Ascending aorta (tissue), 2 donors: ENCODE results near the gene PCDHGA11. TPM values are rescaled to one million over a fixed set of nuclear protein-coding genes. Genes with fewer than 3 reads are reported as not detected.
"Not testable (repeated sequence)": the region's sequence is repeated elsewhere in the genome, so short reads cannot be mapped to it uniquely, and the experiment has no call there.

Source experiments
- DNase-seq, 2 donors: peaks; one replicate each; pipeline ENCODE4 v3.0.0-alpha.2; 2019; ENCODE audit warnings: low spot score in 2 of 2
- H3K27ac ChIP-seq, 2 donors: fragments of 200-600 bp; sonication (generic); one replicate each; pipeline ENCODE4 v1.5.1; 2016 to 2017; ENCODE audit warnings: mild to moderate bottlenecking in 1 of 2
- H3K27me3 ChIP-seq: fragments of 200-600 bp; sonication (generic); one replicate; pipeline ENCODE4 v1.5.1; 2017
- H3K36me3 ChIP-seq, 2 donors: fragments of 200-600 bp; sonication (generic); one replicate each; pipeline ENCODE4 v1.5.1; 2016
- H3K4me1 ChIP-seq, 2 donors: fragments of 200-600 bp; sonication (generic); one replicate each; pipeline ENCODE4 v1.5.1; 2016 to 2017; ENCODE audit warnings: mild to moderate bottlenecking in 1 of 2
- H3K4me3 ChIP-seq, 2 donors: fragments of 200-600 bp; sonication (generic); one replicate each; pipeline ENCODE4 v1.5.1; 2016 to 2017; ENCODE audit warnings: mild to moderate bottlenecking in 1 of 2
- H3K9me3 ChIP-seq, 2 donors: fragments of 200-600 bp; sonication (generic); one replicate each; pipeline ENCODE4 v1.5.1; 2016
- CTCF ChIP-seq, 3 experiments: fragments of 200-600 bp in 2 of 3; fragments of 450-650 bp in 1 of 3; sonication (generic) in 2 of 3; IDR thresholded peaks; one replicate each; pipeline ENCODE4 v1.5.1; 2016 to 2019; ENCODE audit warnings: antibody characterized with exemption in 3 of 3, mild to moderate bottlenecking in 1 of 3, moderate library complexity in 1 of 3
- intact Hi-C: fragments of 100-400 bp; cut with DNase I; formaldehyde crosslinking; loops from one replicate; pipeline ENCODE4 v1.15.1; 2023
- total RNA-seq: library from RNA; depleted of rRNA; stranded (reverse); fragments of >200 nt; gene quantifications from one replicate; pipeline ENCODE4 v1.1.0, GENCODE V29; 2016

Gene PCDHGA11
- total RNA-seq, 1 donor from 2014 or later: 5.3 TPM

GRCh38 chr5:141409598-141410306 lies 11.1 kb upstream of the PCDHGA11 start:
- TF ChIP-seq CTCF (IDR thresholded peaks at IDR 0.05): no peak
- DNase-seq: no peak
- intact Hi-C loops: loop anchor here (10.0 kb wide), 1 partner anchor 115 kb away; no protein-coding TSS in a partner anchor
- Histone ChIP-seq H3K9me3 (peaks cover 95 to 100% of the 10 kb centered on the region in 2 donors), H3K4me1 (no peaks in the 10 kb centered on the region), H3K4me3 (peak overlapping the region in 1 of 2 donors; percentile 42), H3K36me3 (peaks cover 4 to 6% of the 10 kb centered on the region in 2 donors), H3K27ac (no peak overlapping the region), H3K27me3 (no peaks in the 10 kb centered on the region)

- intact Hi-C loops: no loop called here
- no peak overlapping the region for H3K27ac ChIP-seq
- H3K27me3 ChIP-seq: no peaks in the 10 kb centered on the region
- no peaks in the 10 kb centered on the region for H3K4me1 ChIP-seq
- TF ChIP-seq CTCF (IDR thresholded peaks at IDR 0.05): no peak
- DNase-seq: no peak
- peaks cover 0 to 6% of the 10 kb centered on the region in 2 donors for H3K36me3 ChIP-seq
- H3K9me3 ChIP-seq: peaks cover 95 to 100% of the 10 kb centered on the region in 2 donors
- H3K4me3 ChIP-seq: no peak overlapping the region
These were observed 9.3 kb upstream of the PCDHGA11 start for GRCh38 chr5:141411575-141411974.

GRCh38 chr5:141412854-141413539 lies 7.9 kb upstream of the PCDHGA11 start, which contains the start of gene PCDHGA10:
Gene PCDHGA10, plus strand, starts transcription at chr5:141412987. Its CDS starts 189 bp downstream, at chr5:141413176.
- Histone ChIP-seq H3K27me3 (no peaks in the 10 kb centered on the region), H3K36me3 (peaks cover 0 to 6% of the 10 kb centered on the region in 2 donors), H3K9me3 (peaks cover 96 to 100% of the 10 kb centered on the region in 2 donors), H3K4me1 (no peaks in the 10 kb centered on the region), H3K27ac (no peak within 1 kb of the TSS), H3K4me3 (peak within 1 kb of the TSS; percentile 14 to 30)
- intact Hi-C loops: no loop called here
- TF ChIP-seq CTCF (IDR thresholded peaks at IDR 0.05): peak in 2 of 3 experiments; percentile 6 to 12
- DNase-seq: no peak

- no peak for TF ChIP-seq CTCF (IDR thresholded peaks at IDR 0.05)
- Histone ChIP-seq H3K36me3 (peaks cover 0 to 6% of the 10 kb centered on the region in 2 donors), H3K27ac (no peak overlapping the region), H3K9me3 (peaks cover 97 to 100% of the 10 kb centered on the region in 2 donors), H3K4me3 (peak overlapping the region; percentile 14 to 30), H3K27me3 (no peaks in the 10 kb centered on the region), H3K4me1 (no peaks in the 10 kb centered on the region)
- intact Hi-C loops: no loop called here
- no peak for DNase-seq
These were observed 7.2 kb upstream of the PCDHGA11 start for GRCh38 chr5:141413540-141414069.

DNA sequence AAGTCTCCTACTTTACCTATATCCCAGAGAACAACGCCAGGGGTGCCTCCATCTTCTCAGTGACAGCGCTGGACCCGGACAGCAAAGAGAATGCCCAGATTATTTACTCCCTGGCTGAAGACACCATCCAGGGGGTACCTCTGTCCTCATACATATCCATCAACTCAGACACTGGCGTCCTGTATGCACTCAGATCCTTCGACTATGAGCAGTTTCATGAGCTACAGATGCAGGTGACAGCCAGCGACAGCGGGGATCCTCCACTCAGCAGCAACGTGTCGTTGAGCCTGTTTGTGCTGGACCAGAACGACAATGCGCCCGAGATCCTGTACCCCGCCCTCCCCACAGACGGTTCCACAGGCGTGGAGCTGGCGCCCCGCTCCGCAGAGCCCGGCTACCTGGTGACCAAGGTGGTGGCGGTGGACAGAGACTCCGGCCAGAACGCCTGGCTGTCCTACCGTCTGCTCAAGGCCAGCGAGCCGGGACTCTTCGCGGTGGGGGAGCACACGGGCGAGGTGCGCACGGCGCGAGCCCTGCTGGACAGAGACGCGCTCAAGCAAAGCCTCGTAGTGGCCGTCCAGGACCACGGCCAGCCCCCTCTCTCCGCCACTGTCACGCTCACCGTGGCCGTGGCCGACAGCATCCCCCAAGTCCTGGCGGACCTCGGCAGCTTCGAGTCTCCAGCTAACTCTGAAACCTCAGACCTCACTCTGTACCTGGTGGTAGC lies 6.1 kb upstream of the PCDHGA11 start:
- intact Hi-C loops: loop anchor here (5.0 kb wide), 1 partner anchor 148 kb away; no protein-coding TSS in a partner anchor
- DNase-seq, H3K27me3 ChIP-seq, H3K4me1 ChIP-seq, H3K27ac ChIP-seq, H3K36me3 ChIP-seq, H3K4me3 ChIP-seq: not testable (repeated sequence)
- peaks cover 97 to 100% of the 10 kb centered on the region in 2 donors for H3K9me3 ChIP-seq

DNA sequence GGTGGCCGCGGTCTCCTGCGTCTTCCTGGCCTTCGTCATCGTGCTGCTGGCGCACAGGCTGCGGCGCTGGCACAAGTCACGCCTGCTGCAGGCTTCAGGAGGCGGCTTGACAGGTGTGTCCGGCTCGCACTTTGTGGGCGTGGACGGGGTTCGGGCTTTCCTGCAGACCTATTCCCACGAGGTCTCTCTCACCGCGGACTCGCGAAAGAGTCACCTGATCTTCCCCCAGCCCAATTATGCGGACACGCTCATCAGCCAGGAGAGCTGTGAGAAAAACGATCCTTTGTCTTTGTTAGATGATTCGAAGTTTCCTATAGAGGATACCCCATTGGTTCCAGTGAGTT lies 5.6 kb upstream of the PCDHGA11 start:
- H3K27ac ChIP-seq, DNase-seq, H3K36me3 ChIP-seq, H3K4me3 ChIP-seq, H3K27me3 ChIP-seq, H3K4me1 ChIP-seq: not testable (repeated sequence)
- intact Hi-C loops: loop anchor here (5.0 kb wide), 1 partner anchor 147 kb away; no protein-coding TSS in a partner anchor
- H3K9me3 ChIP-seq: peaks cover 97 to 100% of the 10 kb centered on the region in 2 donors
